WTC11 (cell line): ENCODE data around the gene SHISAL1. TPM values are rescaled to one million over a fixed set of nuclear protein-coding genes. Genes with fewer than 3 reads are reported as not detected.

Source experiments
- ATAC-seq: fragments of 200-7000 bp; cut with Tn5 transposase; 2 replicates; pipeline ENCODE4 v1.10.0; 2021; ENCODE audit warnings: mild to moderate bottlenecking, moderate library complexity
- CTCF ChIA-PET: fragments of 300-600 bp; sonication (Branson Sonifier 250); formaldehyde crosslinking; loops from one replicate; lab custom pipeline; 2021; ENCODE audit warnings: antibody characterized with exemption; lab: Charles Lee
- POLR2A ChIA-PET: fragments of 350-600 bp; sonication (Branson Sonifier 250); formaldehyde crosslinking; loops from one replicate; lab custom pipeline; 2021; ENCODE audit warnings: antibody characterized with exemption; lab: Charles Lee
- DNase-seq: peaks from one replicate; pipeline ENCODE4 v3.0.0; 2021; ENCODE audit warnings: low spot score
- H3K27ac Mint-ChIP-seq: 2 replicates; pipeline ENCODE4 v1.8.0; 2021; ENCODE audit warnings: mixed read lengths
- H3K27me3 Mint-ChIP-seq: 2 replicates; pipeline ENCODE4 v1.8.0; 2021; ENCODE audit warnings: low read depth, mild to moderate bottlenecking, moderate library complexity, mixed read lengths
- H3K36me3 Mint-ChIP-seq: 2 replicates; pipeline ENCODE4 v1.8.0; 2021; ENCODE audit warnings: mixed read lengths
- H3K4me1 Mint-ChIP-seq: 2 replicates; pipeline ENCODE4 v1.8.0; 2022; ENCODE audit warnings: mixed read lengths
- H3K4me3 Mint-ChIP-seq: 2 replicates; pipeline ENCODE4 v1.8.0; 2021; ENCODE audit warnings: mild to moderate bottlenecking, moderate library complexity, mixed read lengths
- H3K9me3 Mint-ChIP-seq: 2 replicates; pipeline ENCODE4 v1.8.0; 2021; ENCODE audit warnings: mixed read lengths
- ATF1 ChIP-seq: sonication (generic); formaldehyde crosslinking; IDR thresholded peaks from 2 replicates; pipeline ENCODE4 v1.8.1; 2023; ENCODE audit warnings: mild to moderate bottlenecking, moderate library complexity, missing genetic modification reagents
- CREB1 ChIP-seq: sonication (generic); formaldehyde crosslinking; IDR thresholded peaks from 2 replicates; pipeline ENCODE4 v1.8.0; 2023; ENCODE audit warnings: mild to moderate bottlenecking, missing genetic modification reagents
- GABPB1 ChIP-seq: sonication (generic); formaldehyde crosslinking; IDR thresholded peaks from 2 replicates; pipeline ENCODE4 v1.8.1; 2023; ENCODE audit warnings: mild to moderate bottlenecking, missing genetic modification reagents
- HMGA2 ChIP-seq: fragments of 250-450 bp; sonication (Bioruptor Pico); IDR thresholded peaks from 2 replicates; pipeline ENCODE4 v1.4.0; 2021; ENCODE audit warnings: mild to moderate bottlenecking, moderate library complexity
- IRF2 ChIP-seq: sonication (generic); formaldehyde crosslinking; IDR thresholded peaks from 2 replicates; pipeline ENCODE4 v1.8.0; 2022; ENCODE audit warnings: low read depth, missing genetic modification reagents, borderline replicate concordance
- KAT7 ChIP-seq: sonication (generic); formaldehyde crosslinking; IDR thresholded peaks from 2 replicates; pipeline ENCODE4 v1.8.1; 2023; ENCODE audit warnings: missing genetic modification reagents, mild to moderate bottlenecking, borderline replicate concordance
- MXD4 ChIP-seq: fragments of 250-450 bp; sonication (Bioruptor Pico); IDR thresholded peaks from 2 replicates; pipeline ENCODE4 v1.8.0; 2021; ENCODE audit warnings: mild to moderate bottlenecking, moderate library complexity, borderline replicate concordance
- NFE2L1 ChIP-seq: sonication (generic); formaldehyde crosslinking; IDR thresholded peaks from 2 replicates; pipeline ENCODE4 v1.8.1; 2023; ENCODE audit warnings: missing genetic modification reagents
- NR1H2 ChIP-seq: sonication (generic); formaldehyde crosslinking; IDR thresholded peaks from 2 replicates; pipeline ENCODE4 v1.9.0; 2021; ENCODE audit warnings: mild to moderate bottlenecking, moderate library complexity, missing genetic modification reagents
- NR3C1 ChIP-seq: sonication (generic); formaldehyde crosslinking; conservative IDR thresholded peaks from 2 replicates; pipeline ENCODE4 v1.8.1; 2023; ENCODE audit warnings: low read depth, mild to moderate bottlenecking, missing genetic modification reagents
- SMAD4 ChIP-seq: sonication (generic); formaldehyde crosslinking; IDR thresholded peaks from 2 replicates; pipeline ENCODE4 v1.8.0; 2022; ENCODE audit warnings: mild to moderate bottlenecking, missing genetic modification reagents
- TCF7 ChIP-seq: sonication (generic); formaldehyde crosslinking; IDR thresholded peaks from 2 replicates; pipeline ENCODE4 v1.8.0; 2022; ENCODE audit warnings: mild to moderate bottlenecking, low read depth, missing genetic modification reagents, moderate library complexity
- total RNA-seq: library from RNA; stranded (reverse); gene quantifications from 3 replicates; pipeline ENCODE4 v1.2.3, GENCODE V29; 2021
- TF ChIP-seq, protein P1 (sequence below): sonication (generic); formaldehyde crosslinking; IDR thresholded peaks from 2 replicates; pipeline ENCODE4 v1.8.0; 2022; ENCODE audit warnings: mild to moderate bottlenecking, missing genetic modification reagents
- TF ChIP-seq, protein P2 (sequence below): sonication (generic); formaldehyde crosslinking; IDR thresholded peaks from 2 replicates; pipeline ENCODE4 v1.8.0; 2022; ENCODE audit warnings: mild to moderate bottlenecking, missing genetic modification reagents
- TF ChIP-seq, protein P3 (sequence below): fragments of 250-450 bp; sonication (Bioruptor Pico); IDR thresholded peaks from 2 replicates; pipeline ENCODE4 v1.9.0; 2021; ENCODE audit warnings: mild to moderate bottlenecking, borderline replicate concordance
- TF ChIP-seq, protein P4 (sequence below): sonication (generic); formaldehyde crosslinking; IDR thresholded peaks from 2 replicates; pipeline ENCODE4 v1.8.1; 2023; ENCODE audit warnings: mild to moderate bottlenecking, missing genetic modification reagents
- TF ChIP-seq, protein P5 (sequence below): sonication (generic); formaldehyde crosslinking; IDR thresholded peaks from 2 replicates; pipeline ENCODE4 v1.8.0; 2022; ENCODE audit warnings: mild to moderate bottlenecking, missing genetic modification reagents
- TF ChIP-seq, protein P6 (sequence below): sonication (generic); formaldehyde crosslinking; IDR thresholded peaks from 2 replicates; pipeline ENCODE4 v1.8.1; 2022; ENCODE audit warnings: mild to moderate bottlenecking, missing genetic modification reagents, moderate library complexity, borderline replicate concordance

Gene SHISAL1
- total RNA-seq, 1 experiment from 2014 or later, result 2.7 TPM

DNA sequence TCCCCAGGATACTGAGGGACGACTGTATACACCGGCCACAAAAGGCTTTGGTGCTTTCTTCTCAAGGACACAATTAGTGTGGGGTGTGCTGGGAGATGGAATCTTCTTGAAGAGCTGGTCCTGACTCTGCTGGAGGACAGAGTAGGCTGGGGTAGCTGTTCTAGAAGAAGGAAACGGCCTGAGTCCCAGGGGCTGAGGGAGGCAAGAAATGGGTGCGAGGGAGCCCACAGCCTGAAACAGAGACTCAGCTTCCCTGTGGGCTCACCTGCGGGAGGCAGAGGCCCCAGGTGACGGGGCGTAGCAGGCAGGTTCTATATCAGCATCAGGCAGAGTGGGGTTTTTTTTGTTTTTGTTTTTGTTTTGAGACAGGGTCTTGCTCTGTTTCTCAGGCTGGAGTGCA, 95.4 kb downstream of the SHISAL1 start (continued):
- TF ChIP-seq TCF7 (CRISPR knock-in tag), result no peak
- no peak for TF ChIP-seq NFE2L1
- TF ChIP-seq, protein P1, sequence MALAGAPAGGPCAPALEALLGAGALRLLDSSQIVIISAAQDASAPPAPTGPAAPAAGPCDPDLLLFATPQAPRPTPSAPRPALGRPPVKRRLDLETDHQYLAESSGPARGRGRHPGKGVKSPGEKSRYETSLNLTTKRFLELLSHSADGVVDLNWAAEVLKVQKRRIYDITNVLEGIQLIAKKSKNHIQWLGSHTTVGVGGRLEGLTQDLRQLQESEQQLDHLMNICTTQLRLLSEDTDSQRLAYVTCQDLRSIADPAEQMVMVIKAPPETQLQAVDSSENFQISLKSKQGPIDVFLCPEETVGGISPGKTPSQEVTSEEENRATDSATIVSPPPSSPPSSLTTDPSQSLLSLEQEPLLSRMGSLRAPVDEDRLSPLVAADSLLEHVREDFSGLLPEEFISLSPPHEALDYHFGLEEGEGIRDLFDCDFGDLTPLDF, result no peak
- no peak for TF ChIP-seq NR1H2 (CRISPR knock-in tag)
- TF ChIP-seq, protein P2, sequence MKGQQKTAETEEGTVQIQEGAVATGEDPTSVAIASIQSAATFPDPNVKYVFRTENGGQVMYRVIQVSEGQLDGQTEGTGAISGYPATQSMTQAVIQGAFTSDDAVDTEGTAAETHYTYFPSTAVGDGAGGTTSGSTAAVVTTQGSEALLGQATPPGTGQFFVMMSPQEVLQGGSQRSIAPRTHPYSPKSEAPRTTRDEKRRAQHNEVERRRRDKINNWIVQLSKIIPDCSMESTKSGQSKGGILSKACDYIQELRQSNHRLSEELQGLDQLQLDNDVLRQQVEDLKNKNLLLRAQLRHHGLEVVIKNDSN (CRISPR knock-in tag), result no peak
- no peak for TF ChIP-seq HMGA2 (CRISPR knock-in tag)
- TF ChIP-seq, protein P3, sequence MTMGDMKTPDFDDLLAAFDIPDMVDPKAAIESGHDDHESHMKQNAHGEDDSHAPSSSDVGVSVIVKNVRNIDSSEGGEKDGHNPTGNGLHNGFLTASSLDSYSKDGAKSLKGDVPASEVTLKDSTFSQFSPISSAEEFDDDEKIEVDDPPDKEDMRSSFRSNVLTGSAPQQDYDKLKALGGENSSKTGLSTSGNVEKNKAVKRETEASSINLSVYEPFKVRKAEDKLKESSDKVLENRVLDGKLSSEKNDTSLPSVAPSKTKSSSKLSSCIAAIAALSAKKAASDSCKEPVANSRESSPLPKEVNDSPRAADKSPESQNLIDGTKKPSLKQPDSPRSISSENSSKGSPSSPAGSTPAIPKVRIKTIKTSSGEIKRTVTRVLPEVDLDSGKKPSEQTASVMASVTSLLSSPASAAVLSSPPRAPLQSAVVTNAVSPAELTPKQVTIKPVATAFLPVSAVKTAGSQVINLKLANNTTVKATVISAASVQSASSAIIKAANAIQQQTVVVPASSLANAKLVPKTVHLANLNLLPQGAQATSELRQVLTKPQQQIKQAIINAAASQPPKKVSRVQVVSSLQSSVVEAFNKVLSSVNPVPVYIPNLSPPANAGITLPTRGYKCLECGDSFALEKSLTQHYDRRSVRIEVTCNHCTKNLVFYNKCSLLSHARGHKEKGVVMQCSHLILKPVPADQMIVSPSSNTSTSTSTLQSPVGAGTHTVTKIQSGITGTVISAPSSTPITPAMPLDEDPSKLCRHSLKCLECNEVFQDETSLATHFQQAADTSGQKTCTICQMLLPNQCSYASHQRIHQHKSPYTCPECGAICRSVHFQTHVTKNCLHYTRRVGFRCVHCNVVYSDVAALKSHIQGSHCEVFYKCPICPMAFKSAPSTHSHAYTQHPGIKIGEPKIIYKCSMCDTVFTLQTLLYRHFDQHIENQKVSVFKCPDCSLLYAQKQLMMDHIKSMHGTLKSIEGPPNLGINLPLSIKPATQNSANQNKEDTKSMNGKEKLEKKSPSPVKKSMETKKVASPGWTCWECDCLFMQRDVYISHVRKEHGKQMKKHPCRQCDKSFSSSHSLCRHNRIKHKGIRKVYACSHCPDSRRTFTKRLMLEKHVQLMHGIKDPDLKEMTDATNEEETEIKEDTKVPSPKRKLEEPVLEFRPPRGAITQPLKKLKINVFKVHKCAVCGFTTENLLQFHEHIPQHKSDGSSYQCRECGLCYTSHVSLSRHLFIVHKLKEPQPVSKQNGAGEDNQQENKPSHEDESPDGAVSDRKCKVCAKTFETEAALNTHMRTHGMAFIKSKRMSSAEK, result no peak
- no peak for TF ChIP-seq GABPB1 (CRISPR knock-in tag)
- TF ChIP-seq KAT7 (CRISPR knock-in tag), result no peak

DNA sequence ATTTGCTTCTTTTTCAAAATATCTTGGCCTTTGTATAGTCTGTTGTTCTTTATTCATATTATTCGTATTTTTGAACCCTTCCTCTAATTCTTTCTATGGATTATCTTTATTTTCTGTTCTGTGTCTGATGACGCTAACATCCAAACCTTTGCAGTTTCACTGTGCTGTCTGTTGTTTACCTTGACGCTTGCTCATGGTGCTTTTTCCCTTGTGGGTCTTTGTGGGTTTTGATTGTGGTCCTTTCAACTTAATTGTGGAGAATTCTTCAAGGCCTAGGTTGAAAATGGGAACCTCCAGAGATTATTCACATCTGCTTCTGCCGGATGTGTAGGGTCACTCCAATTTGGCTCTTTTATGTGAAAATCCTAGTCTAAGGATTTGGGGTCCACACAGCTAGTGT, 97.5 kb downstream of the SHISAL1 start:
- Mint-ChIP-seq H3K4me1 (no peaks in the 10 kb centered on the region), H3K27me3 (0 out of 2 replicates have a peak, but pooled peaks cover under 1% of the 10 kb centered on the region), H3K27ac (no peak overlapping the region), H3K9me3 (peaks cover under 1% of the 10 kb centered on the region), H3K36me3 (no peaks in the 10 kb centered on the region), H3K4me3 (no peak overlapping the region)
- ATAC-seq (no peak), DNase-seq (no peak)
- CTCF ChIA-PET, result interaction anchor here (1.2 kb wide), 1 partner anchor 222 kb away, joined by 4 read pairs; no protein-coding TSS in a partner anchor
- POLR2A ChIA-PET, result no interaction called here
- TF ChIP-seq MXD4 (CRISPR knock-in tag), result no peak
- no peak for TF ChIP-seq SMAD4 (CRISPR knock-in tag)
- no peak for TF ChIP-seq IRF2
- no peak for TF ChIP-seq CREB1
- TF ChIP-seq, protein P4, sequence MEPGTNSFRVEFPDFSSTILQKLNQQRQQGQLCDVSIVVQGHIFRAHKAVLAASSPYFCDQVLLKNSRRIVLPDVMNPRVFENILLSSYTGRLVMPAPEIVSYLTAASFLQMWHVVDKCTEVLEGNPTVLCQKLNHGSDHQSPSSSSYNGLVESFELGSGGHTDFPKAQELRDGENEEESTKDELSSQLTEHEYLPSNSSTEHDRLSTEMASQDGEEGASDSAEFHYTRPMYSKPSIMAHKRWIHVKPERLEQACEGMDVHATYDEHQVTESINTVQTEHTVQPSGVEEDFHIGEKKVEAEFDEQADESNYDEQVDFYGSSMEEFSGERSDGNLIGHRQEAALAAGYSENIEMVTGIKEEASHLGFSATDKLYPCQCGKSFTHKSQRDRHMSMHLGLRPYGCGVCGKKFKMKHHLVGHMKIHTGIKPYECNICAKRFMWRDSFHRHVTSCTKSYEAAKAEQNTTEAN, result no peak

DNA sequence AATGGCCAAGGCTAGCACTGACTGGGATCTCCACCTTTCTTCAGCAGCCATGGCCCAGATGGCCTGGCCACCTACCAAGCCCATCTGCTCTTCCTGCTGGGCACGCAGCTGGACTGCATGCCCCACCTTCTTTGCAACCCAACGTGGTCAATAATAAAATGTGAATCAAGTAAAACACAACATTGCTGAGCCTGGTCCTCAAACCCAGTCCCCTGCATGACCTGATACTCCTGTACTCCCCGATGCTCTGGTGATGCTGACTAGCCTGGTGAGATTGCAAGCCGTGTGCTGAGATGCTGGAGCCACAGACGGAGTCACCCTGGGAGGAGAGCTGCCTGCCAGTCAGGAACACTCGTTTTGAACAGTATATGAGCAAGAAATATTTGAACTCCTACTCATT, 98.0 kb downstream of the SHISAL1 start:
- H3K36me3 Mint-ChIP-seq, result no peaks in the 10 kb centered on the region
- TF ChIP-seq HMGA2 (CRISPR knock-in tag) (no peak), ATF1 (no peak), NR3C1 (CRISPR knock-in tag) (no peak)
- TF ChIP-seq, protein P5, sequence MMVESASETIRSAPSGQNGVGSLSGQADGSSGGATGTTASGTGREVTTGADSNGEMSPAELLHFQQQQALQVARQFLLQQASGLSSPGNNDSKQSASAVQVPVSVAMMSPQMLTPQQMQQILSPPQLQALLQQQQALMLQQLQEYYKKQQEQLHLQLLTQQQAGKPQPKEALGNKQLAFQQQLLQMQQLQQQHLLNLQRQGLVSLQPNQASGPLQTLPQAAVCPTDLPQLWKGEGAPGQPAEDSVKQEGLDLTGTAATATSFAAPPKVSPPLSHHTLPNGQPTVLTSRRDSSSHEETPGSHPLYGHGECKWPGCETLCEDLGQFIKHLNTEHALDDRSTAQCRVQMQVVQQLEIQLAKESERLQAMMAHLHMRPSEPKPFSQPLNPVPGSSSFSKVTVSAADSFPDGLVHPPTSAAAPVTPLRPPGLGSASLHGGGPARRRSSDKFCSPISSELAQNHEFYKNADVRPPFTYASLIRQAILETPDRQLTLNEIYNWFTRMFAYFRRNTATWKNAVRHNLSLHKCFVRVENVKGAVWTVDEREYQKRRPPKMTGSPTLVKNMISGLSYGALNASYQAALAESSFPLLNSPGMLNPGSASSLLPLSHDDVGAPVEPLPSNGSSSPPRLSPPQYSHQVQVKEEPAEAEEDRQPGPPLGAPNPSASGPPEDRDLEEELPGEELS (CRISPR knock-in tag), result no peak
- TF ChIP-seq, protein P6, sequence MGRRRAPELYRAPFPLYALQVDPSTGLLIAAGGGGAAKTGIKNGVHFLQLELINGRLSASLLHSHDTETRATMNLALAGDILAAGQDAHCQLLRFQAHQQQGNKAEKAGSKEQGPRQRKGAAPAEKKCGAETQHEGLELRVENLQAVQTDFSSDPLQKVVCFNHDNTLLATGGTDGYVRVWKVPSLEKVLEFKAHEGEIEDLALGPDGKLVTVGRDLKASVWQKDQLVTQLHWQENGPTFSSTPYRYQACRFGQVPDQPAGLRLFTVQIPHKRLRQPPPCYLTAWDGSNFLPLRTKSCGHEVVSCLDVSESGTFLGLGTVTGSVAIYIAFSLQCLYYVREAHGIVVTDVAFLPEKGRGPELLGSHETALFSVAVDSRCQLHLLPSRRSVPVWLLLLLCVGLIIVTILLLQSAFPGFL (CRISPR knock-in tag), result no peak
- TF ChIP-seq, protein P1, result no peak
- POLR2A ChIA-PET, result no interaction called here
- no peak overlapping the region for H3K4me3 Mint-ChIP-seq
- H3K27me3 Mint-ChIP-seq, result peaks cover 2% of the 10 kb centered on the region; the same call in 1 of the 2 replicates
- CTCF ChIA-PET, result interaction anchor here (1.2 kb wide), 1 partner anchor 222 kb away, joined by 4 read pairs; no protein-coding TSS in a partner anchor
- no peaks in the 10 kb centered on the region for H3K4me1 Mint-ChIP-seq
- H3K9me3 Mint-ChIP-seq, result peaks cover 6% of the 10 kb centered on the region
- ATAC-seq (no peak), DNase-seq (no peak)
- no peak overlapping the region for H3K27ac Mint-ChIP-seq
